A673 (cell line): ENCODE measurements around the gene PKD2. TPM values are rescaled to one million over a fixed set of nuclear protein-coding genes. Genes with fewer than 3 reads are reported as not detected.

Experiments
- BruUV-seq: library from RNA; stranded (reverse); fragments of 400-500 nt; replicated peaks from 2 replicates; lab custom pipeline; 2021; lab: Mats Ljungman, UMichigan
- CTCF ChIA-PET: fragments of 300-600 bp; sonication (Branson Sonifier 250); formaldehyde crosslinking; loops from one replicate; lab custom pipeline; 2022; ENCODE audit warnings: antibody characterized with exemption; lab: Charles Lee
- POLR2A ChIA-PET: fragments of 300-600 bp; sonication (Branson Sonifier 250); formaldehyde crosslinking; loops from one replicate; lab custom pipeline; 2022; ENCODE audit warnings: antibody characterized with exemption; ENCODE audit not compliant: low non-redundant PET; lab: Charles Lee
- DNase-seq: peaks from one replicate; pipeline ENCODE4 v3.0.0-alpha.2; 2015; ENCODE audit warnings: low spot score
- H3K27ac ChIP-seq: fragments of 200-600 bp; sonication (generic); 2 replicates; pipeline ENCODE4 v1.5.1; 2016; ENCODE audit warnings: mixed run types, low read depth, mild to moderate bottlenecking, mixed read lengths, antibody characterized with exemption, low read length; ENCODE audit not compliant: poor library complexity, severe bottlenecking
- H3K27me3 ChIP-seq: fragments of 200-600 bp; sonication (generic); replicated peaks from 2 replicates; pipeline ENCODE4 v1.6.1; 2017; ENCODE audit warnings: mixed run types, low read depth, mild to moderate bottlenecking, mixed read lengths, antibody characterized with exemption, low read length; ENCODE audit not compliant: insufficient read depth, poor library complexity
- H3K36me3 ChIP-seq: fragments of 200-600 bp; sonication (generic); 2 replicates; pipeline ENCODE4 v1.6.1; 2016; ENCODE audit warnings: mixed run types, mild to moderate bottlenecking, mixed read lengths, antibody characterized with exemption, low read length; ENCODE audit not compliant: insufficient read depth, poor library complexity, severe bottlenecking
- H3K4me1 ChIP-seq: fragments of 200-600 bp; sonication (generic); 2 replicates; pipeline ENCODE4 v1.6.1; 2017; ENCODE audit warnings: mixed run types, mild to moderate bottlenecking, mixed read lengths, antibody characterized with exemption, low read length; ENCODE audit not compliant: insufficient read depth, poor library complexity, severe bottlenecking
- H3K4me3 ChIP-seq: fragments of 200-600 bp; sonication (generic); 2 replicates; pipeline ENCODE4 v1.5.1; 2016; ENCODE audit warnings: low read depth, mixed run types, mild to moderate bottlenecking, mixed read lengths, low read length; ENCODE audit not compliant: poor library complexity, severe bottlenecking
- H3K9me3 ChIP-seq: fragments of 200-600 bp; sonication (generic); 2 replicates; pipeline ENCODE4 v1.6.1; 2016; ENCODE audit warnings: mixed run types, low read depth, mild to moderate bottlenecking, mixed read lengths, antibody characterized with exemption, low read length; ENCODE audit not compliant: poor library complexity, severe bottlenecking
- CTCF ChIP-seq: fragments of 300-800, 200-600 bp; sonication (generic); conservative IDR thresholded peaks from 2 replicates; pipeline ENCODE4 v1.5.1; 2017; ENCODE audit warnings: low read depth, mild to moderate bottlenecking, antibody characterized with exemption, low read length, moderate library complexity, mixed read lengths
- EZH2 ChIP-seq: fragments of 200-600 bp; sonication (generic); IDR thresholded peaks from 2 replicates; pipeline ENCODE4 v1.6.1; 2017; ENCODE audit warnings: borderline replicate concordance, low read depth, mild to moderate bottlenecking, mixed read lengths, antibody characterized with exemption, low read length; ENCODE audit not compliant: poor library complexity, severe bottlenecking
- intact Hi-C: fragments of 100-400 bp; cut with micrococcal nuclease; formaldehyde crosslinking; loops from one replicate; pipeline ENCODE4 v1.10.0; 2022; ENCODE audit not compliant: unreplicated experiment
- total RNA-seq: library from RNA; stranded (reverse); gene quantifications from 2 replicates; pipeline ENCODE4 v1.2.3, GENCODE V29; 2021

The PKD2 gene
- total RNA-seq, 1 experiment from 2014 or later: 10.0 TPM

DNA sequence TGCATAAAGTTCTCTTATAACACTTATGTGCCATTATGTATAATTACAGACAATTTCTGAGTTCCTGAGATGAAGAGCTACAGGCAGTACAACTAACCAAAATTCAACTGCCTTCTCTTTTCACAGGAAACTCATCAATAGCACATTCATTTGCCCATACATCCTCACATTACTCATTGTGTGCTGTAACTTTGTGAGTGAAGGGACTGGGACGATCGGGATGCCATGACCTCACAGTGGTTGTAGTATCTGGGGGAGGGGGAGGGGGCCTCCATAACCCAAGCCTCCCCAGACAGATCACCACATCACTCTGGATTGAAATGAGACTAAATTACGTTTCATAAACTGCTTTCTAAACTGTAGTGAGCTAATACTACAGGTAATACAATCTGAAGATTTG lies 90.3 kb downstream of the PKD2 start:
- DNase-seq: no peak
- H3K9me3 ChIP-seq: no peaks in the 10 kb centered on the region
- no peaks in the 10 kb centered on the region for H3K36me3 ChIP-seq
- intact Hi-C loops: no loop called here
- ChIA-PET POLR2A (no interaction called here), CTCF (no interaction called here)
- H3K27me3 ChIP-seq: no peaks in the 10 kb centered on the region
- TF ChIP-seq EZH2: no peak
- TF ChIP-seq CTCF: no peak
- no peak overlapping the region for H3K4me3 ChIP-seq
- H3K27ac ChIP-seq: no peak overlapping the region
- no peaks in the 10 kb centered on the region for H3K4me1 ChIP-seq
- BruUV-seq: no TSS peak

DNA sequence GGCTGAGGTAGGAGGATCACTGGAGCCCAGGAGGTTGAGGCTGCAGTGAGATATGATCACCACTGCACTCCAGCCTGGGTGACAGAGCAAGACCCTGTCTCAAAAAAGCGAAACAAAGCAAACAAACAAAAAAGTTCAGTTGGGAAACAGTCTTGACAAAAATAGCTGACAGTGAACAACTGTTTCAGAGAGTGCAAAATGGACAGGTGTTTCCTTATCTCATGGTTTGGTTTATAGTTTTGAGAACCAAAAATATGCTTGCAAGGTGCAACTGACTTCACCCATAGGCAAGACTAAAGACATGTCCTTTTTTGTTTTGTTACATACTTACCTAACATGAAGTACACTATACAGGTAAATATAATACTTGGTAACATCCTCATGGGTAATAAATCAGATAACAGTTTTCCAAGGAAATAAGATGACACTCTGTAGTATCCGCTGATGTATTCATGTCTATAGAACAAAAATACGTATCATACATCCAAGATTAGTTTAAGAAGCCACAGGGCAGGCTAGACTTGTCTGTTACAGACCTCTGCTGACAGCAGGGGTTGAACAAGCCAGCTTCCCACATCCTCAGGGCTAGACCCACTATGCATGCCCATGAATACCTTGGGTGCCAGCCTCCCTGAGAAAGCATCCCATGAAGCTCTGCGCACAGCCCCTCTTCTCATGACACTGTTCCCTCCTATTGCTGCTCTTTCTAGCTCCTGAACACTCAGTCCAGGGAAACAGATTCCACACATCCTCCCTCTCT lies 91.7 kb downstream of the PKD2 start:
- POLR2A ChIA-PET: no interaction called here
- Histone ChIP-seq H3K27me3 (no peaks in the 10 kb centered on the region), H3K36me3 (no peaks in the 10 kb centered on the region), H3K4me3 (no peak overlapping the region), H3K27ac (no peak overlapping the region), H3K4me1 (no peaks in the 10 kb centered on the region), H3K9me3 (no peaks in the 10 kb centered on the region)
- BruUV-seq: no TSS peak
- no peak for TF ChIP-seq CTCF
- TF ChIP-seq EZH2: no peak
- DNase-seq: no peak
- CTCF ChIA-PET: interaction anchor here (0.7 kb wide), 1 partner anchor 66 kb away, joined by 3 read pairs; no protein-coding TSS in a partner anchor
- intact Hi-C loops: no loop called here

- H3K4me1 ChIP-seq: no peaks in the 10 kb centered on the region
- CTCF ChIA-PET: no interaction called here
- TF ChIP-seq CTCF: no peak
- no peak for TF ChIP-seq EZH2
- no peaks in the 10 kb centered on the region for H3K9me3 ChIP-seq
- H3K4me3 ChIP-seq: no peak overlapping the region
- POLR2A ChIA-PET: no interaction called here
- BruUV-seq: no TSS peak
- DNase-seq: no peak
- H3K36me3 ChIP-seq: no peaks in the 10 kb centered on the region
- no peak overlapping the region for H3K27ac ChIP-seq
- no peaks in the 10 kb centered on the region for H3K27me3 ChIP-seq
- intact Hi-C loops: no loop called here
Observed at GRCh38 chr4:88101165-88101564, 93.7 kb downstream of the PKD2 start.
